ENCODE measurements around the gene NDRG4.

GRCh38 chr16:58535100-58535499 is 35.2 kb downstream of the NDRG4 start:
- TF ChIP-seq POLR2AphosphoS5 (IDR thresholded peaks at IDR 0.05) (no peak), CTCF (IDR thresholded peaks at IDR 0.05; ENCODE audit: poor library complexity, severe bottlenecking) (no peak), RAD21 (conservative IDR thresholded peaks at IDR 0.05) (no peak), SMC3 (conservative IDR thresholded peaks at IDR 0.05; ENCODE audit: poor library complexity) (no peak)

Data from neural cell (in vitro differentiated cells).